ENCODE data around the gene YARS1.

DNA sequence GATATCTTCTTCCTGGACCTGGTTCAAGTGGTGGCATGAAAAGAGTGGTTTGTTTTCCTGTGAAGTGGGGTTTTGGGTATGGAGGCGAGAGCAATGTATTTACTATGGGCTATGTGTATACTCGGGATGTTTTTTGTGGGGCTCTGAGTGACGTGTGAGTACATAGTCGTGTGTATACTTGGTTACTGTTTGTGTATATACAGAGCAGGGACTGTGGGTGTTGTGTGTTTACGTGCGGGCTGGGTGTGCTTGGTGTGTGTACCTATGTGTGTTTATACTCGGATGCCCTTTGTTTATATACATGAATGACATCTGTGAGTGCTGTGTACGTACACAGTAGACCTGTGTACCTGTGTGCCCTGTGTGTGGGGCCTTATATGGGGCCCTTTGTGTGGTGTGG lies 50.0 kb downstream of the YARS1 start:
- TF ChIP-seq, protein P1, sequence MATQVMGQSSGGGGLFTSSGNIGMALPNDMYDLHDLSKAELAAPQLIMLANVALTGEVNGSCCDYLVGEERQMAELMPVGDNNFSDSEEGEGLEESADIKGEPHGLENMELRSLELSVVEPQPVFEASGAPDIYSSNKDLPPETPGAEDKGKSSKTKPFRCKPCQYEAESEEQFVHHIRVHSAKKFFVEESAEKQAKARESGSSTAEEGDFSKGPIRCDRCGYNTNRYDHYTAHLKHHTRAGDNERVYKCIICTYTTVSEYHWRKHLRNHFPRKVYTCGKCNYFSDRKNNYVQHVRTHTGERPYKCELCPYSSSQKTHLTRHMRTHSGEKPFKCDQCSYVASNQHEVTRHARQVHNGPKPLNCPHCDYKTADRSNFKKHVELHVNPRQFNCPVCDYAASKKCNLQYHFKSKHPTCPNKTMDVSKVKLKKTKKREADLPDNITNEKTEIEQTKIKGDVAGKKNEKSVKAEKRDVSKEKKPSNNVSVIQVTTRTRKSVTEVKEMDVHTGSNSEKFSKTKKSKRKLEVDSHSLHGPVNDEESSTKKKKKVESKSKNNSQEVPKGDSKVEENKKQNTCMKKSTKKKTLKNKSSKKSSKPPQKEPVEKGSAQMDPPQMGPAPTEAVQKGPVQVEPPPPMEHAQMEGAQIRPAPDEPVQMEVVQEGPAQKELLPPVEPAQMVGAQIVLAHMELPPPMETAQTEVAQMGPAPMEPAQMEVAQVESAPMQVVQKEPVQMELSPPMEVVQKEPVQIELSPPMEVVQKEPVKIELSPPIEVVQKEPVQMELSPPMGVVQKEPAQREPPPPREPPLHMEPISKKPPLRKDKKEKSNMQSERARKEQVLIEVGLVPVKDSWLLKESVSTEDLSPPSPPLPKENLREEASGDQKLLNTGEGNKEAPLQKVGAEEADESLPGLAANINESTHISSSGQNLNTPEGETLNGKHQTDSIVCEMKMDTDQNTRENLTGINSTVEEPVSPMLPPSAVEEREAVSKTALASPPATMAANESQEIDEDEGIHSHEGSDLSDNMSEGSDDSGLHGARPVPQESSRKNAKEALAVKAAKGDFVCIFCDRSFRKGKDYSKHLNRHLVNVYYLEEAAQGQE (IDR thresholded peaks at IDR 0.05; ENCODE audit: insufficient read depth in 1 of 2, low read depth in 2 of 2, low read length in 1 of 2) = no peak
- TF ChIP-seq, protein P2, sequence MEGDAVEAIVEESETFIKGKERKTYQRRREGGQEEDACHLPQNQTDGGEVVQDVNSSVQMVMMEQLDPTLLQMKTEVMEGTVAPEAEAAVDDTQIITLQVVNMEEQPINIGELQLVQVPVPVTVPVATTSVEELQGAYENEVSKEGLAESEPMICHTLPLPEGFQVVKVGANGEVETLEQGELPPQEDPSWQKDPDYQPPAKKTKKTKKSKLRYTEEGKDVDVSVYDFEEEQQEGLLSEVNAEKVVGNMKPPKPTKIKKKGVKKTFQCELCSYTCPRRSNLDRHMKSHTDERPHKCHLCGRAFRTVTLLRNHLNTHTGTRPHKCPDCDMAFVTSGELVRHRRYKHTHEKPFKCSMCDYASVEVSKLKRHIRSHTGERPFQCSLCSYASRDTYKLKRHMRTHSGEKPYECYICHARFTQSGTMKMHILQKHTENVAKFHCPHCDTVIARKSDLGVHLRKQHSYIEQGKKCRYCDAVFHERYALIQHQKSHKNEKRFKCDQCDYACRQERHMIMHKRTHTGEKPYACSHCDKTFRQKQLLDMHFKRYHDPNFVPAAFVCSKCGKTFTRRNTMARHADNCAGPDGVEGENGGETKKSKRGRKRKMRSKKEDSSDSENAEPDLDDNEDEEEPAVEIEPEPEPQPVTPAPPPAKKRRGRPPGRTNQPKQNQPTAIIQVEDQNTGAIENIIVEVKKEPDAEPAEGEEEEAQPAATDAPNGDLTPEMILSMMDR (IDR thresholded peaks at IDR 0.05) = no peak
- TF ChIP-seq POLR2AphosphoS5 (IDR thresholded peaks at IDR 0.05; ENCODE audit: low read depth, low read length) = no peak
- TF ChIP-seq TCF7L2 (IDR thresholded peaks at IDR 0.05; ENCODE audit: low read depth, low read length) = no peak
